ENCODE results near the gene BANP.

Gene BANP

GRCh38 chr16:88078111-88078775 lies 127.0 kb downstream of the BANP start:
- Histone ChIP-seq H3K36me3 (ENCODE audit: insufficient read depth, low read length) (peaks cover 43% of the 10 kb centered on the region), H3K27ac (ENCODE audit: low read length) (no peak overlapping the region), H2AFZ (ENCODE audit: low read depth, low read length) (no peak overlapping the region), H3K9ac (ENCODE audit: low read depth, low read length) (no peak overlapping the region), H3K4me1 (ENCODE audit: insufficient read depth, low read length) (no peaks in the 10 kb centered on the region), H3K27me3 (ENCODE audit: insufficient read depth, low read length, poor library complexity) (no peaks in the 10 kb centered on the region), H3K9me3 (ENCODE audit: insufficient read depth, low read length, severe bottlenecking) (no peaks in the 10 kb centered on the region), H4K20me1 (ENCODE audit: insufficient read depth, low read length) (peaks cover 5% of the 10 kb centered on the region), H3K79me2 (ENCODE audit: insufficient read depth, low read length) (no peaks in the 10 kb centered on the region), H3K4me2 (ENCODE audit: insufficient read depth, low read length) (no peak overlapping the region), H3K4me3 (ENCODE audit: low read depth in 1 of 2, low read length in 2 of 2) (no peak overlapping the region)
- TF ChIP-seq EZH2 (IDR thresholded peaks at IDR 0.05; ENCODE audit: borderline replicate concordance, low read depth, low read length, severe bottlenecking) = no peak
- TF ChIP-seq CTCF (IDR thresholded peaks at IDR 0.05; ENCODE audit: borderline replicate concordance, extremely low read depth, low read length, poor library complexity, severe bottlenecking) = no peak
- ATAC-seq (ENCODE audit: insufficient read depth, low read depth) (no peak), DNase-seq (no peak)

GRCh38 chr16:88083582-88083981 lies 132.3 kb downstream of the BANP start:
- no peak overlapping the region for H3K9ac ChIP-seq (ENCODE audit: low read depth, low read length)
- H3K9me3 ChIP-seq (ENCODE audit: insufficient read depth, low read length, severe bottlenecking) = no peaks in the 10 kb centered on the region
- H3K79me2 ChIP-seq (ENCODE audit: insufficient read depth, low read length) = no peaks in the 10 kb centered on the region
- no peak for DNase-seq
- no peaks in the 10 kb centered on the region for H4K20me1 ChIP-seq (ENCODE audit: insufficient read depth, low read length)
- no peaks in the 10 kb centered on the region for H3K4me1 ChIP-seq (ENCODE audit: insufficient read depth, low read length)
- no peak overlapping the region for H3K27ac ChIP-seq (ENCODE audit: low read length)
- no peak overlapping the region for H3K4me2 ChIP-seq (ENCODE audit: insufficient read depth, low read length)
- peaks cover 8% of the 10 kb centered on the region for H3K36me3 ChIP-seq (ENCODE audit: insufficient read depth, low read length)
- H3K27me3 ChIP-seq (ENCODE audit: insufficient read depth, low read length, poor library complexity) = no peaks in the 10 kb centered on the region
- H2AFZ ChIP-seq (ENCODE audit: low read depth, low read length) = no peak overlapping the region
- ATAC-seq (ENCODE audit: insufficient read depth, low read depth) = no peak
- TF ChIP-seq CTCF (IDR thresholded peaks at IDR 0.05; ENCODE audit: borderline replicate concordance, extremely low read depth, low read length, poor library complexity, severe bottlenecking) = no peak
- TF ChIP-seq EZH2 (IDR thresholded peaks at IDR 0.05; ENCODE audit: borderline replicate concordance, low read depth, low read length, severe bottlenecking) = no peak
- no peak overlapping the region for H3K4me3 ChIP-seq (ENCODE audit: low read depth in 1 of 2, low read length in 2 of 2)

GRCh38 chr16:88084881-88085280 lies 133.6 kb downstream of the BANP start:
- H2AFZ ChIP-seq (ENCODE audit: low read depth, low read length) = no peak overlapping the region
- H4K20me1 ChIP-seq (ENCODE audit: insufficient read depth, low read length) = no peaks in the 10 kb centered on the region
- H3K79me2 ChIP-seq (ENCODE audit: insufficient read depth, low read length) = no peaks in the 10 kb centered on the region
- no peak overlapping the region for H3K9ac ChIP-seq (ENCODE audit: low read depth, low read length)
- H3K4me1 ChIP-seq (ENCODE audit: insufficient read depth, low read length) = no peaks in the 10 kb centered on the region
- ATAC-seq (ENCODE audit: insufficient read depth, low read depth) (no peak), DNase-seq (no peak)
- H3K4me2 ChIP-seq (ENCODE audit: insufficient read depth, low read length) = no peak overlapping the region
- TF ChIP-seq CTCF (IDR thresholded peaks at IDR 0.05; ENCODE audit: borderline replicate concordance, extremely low read depth, low read length, poor library complexity, severe bottlenecking) = no peak
- no peak for TF ChIP-seq EZH2 (IDR thresholded peaks at IDR 0.05; ENCODE audit: borderline replicate concordance, low read depth, low read length, severe bottlenecking)
- no peak overlapping the region for H3K27ac ChIP-seq (ENCODE audit: low read length)
- no peak overlapping the region for H3K4me3 ChIP-seq (ENCODE audit: low read depth in 1 of 2, low read length in 2 of 2)
- H3K9me3 ChIP-seq (ENCODE audit: insufficient read depth, low read length, severe bottlenecking) = no peaks in the 10 kb centered on the region
- H3K36me3 ChIP-seq (ENCODE audit: insufficient read depth, low read length) = peaks cover 7% of the 10 kb centered on the region; the same call in 1 of the 2 replicates
- no peaks in the 10 kb centered on the region for H3K27me3 ChIP-seq (ENCODE audit: insufficient read depth, low read length, poor library complexity)
